H7 (cell line): ENCODE measurements around the gene PHLPP1. TPM values are rescaled to one million over a fixed set of nuclear protein-coding genes. Genes with fewer than 3 reads are reported as not detected.

Experiments used
- DNase-seq: peaks from one replicate; pipeline ENCODE4 v3.0.0; 2012
- H3K27me3 ChIP-seq: 2 replicates; pipeline ENCODE4 v1.6.0; 2011; ENCODE audit warnings: mild to moderate bottlenecking, low read length; ENCODE audit not compliant: control insufficient read depth, insufficient read depth
- H3K36me3 ChIP-seq: replicated peaks from 2 replicates; pipeline ENCODE4 v1.5.1; 2011; ENCODE audit warnings: low read length; ENCODE audit not compliant: control insufficient read depth, insufficient read depth
- H3K4me3 ChIP-seq: 2 replicates; pipeline ENCODE4 v1.5.1; 2011; ENCODE audit warnings: low read depth, mild to moderate bottlenecking, control low read depth, low read length, moderate library complexity; ENCODE audit not compliant: insufficient read depth
- total RNA-seq: library from RNA; depleted of rRNA; stranded (reverse); fragments of >200 nt; shearing (Covaris generic); gene quantifications from 2 replicates; pipeline ENCODE4 v1.2.3, GENCODE V29; 2014

PHLPP1 gene
- total RNA-seq, 1 experiment from 2014 or later: 23.0 TPM

DNA sequence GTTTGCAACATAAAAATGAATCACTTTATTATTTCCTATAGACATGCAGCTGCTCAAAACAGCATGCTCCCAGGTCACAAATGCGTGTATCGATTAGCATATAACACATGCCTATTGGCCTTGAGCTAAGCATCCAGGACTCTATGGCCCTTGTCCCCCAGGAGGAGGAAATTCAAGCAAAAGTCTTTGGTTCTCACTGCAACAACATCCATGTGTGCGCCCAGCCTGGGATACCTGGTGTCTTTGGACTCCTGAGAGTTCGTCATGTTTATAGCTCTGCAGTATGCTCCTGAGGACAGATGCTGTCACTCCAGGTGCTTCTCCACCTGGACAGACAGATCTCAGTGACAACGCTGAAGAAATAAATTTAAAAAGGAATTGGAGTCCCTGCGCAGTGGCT, 284.6 kb downstream of the PHLPP1 start:
- Histone ChIP-seq H3K36me3 (no peaks in the 10 kb centered on the region), H3K27me3 (no peaks in the 10 kb centered on the region), H3K4me3 (no peak overlapping the region)
- DNase-seq: no peak

GRCh38 chr18:63000839-63001238, 285.5 kb downstream of the PHLPP1 start:
- no peak overlapping the region for H3K4me3 ChIP-seq
- no peak for DNase-seq

GRCh38 chr18:63001861-63002260, 286.5 kb downstream of the PHLPP1 start:
- H3K4me3 ChIP-seq: no peak overlapping the region
- H3K36me3 ChIP-seq: no peaks in the 10 kb centered on the region
- H3K27me3 ChIP-seq: no peaks in the 10 kb centered on the region
- DNase-seq: no peak

More at GRCh38 chr18:63000839-63001238, 285.5 kb downstream of the PHLPP1 start:
- Histone ChIP-seq H3K27me3 (no peaks in the 10 kb centered on the region), H3K36me3 (no peaks in the 10 kb centered on the region)

DNA sequence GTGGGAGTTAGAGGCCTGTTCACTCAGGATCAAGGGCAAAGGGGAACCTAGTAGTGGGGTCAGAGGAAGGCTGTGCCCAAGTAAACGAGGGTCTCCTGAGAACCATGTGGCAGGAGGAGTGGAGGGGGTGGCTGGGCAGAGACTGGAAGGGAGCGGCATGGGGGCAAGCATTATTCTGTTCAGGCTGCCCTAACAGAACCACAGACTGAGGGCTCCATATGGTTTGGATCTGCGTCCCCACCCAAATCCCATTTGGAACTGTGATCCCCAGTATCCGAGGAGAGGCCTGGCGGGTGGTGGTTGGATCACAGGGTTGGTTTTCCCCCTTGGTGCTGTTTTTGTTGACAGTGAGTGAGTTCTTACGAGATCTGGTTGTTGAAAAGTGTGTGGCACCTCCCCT, 287.0 kb downstream of the PHLPP1 start:
- no peaks in the 10 kb centered on the region for H3K27me3 ChIP-seq
- DNase-seq: no peak
- H3K4me3 ChIP-seq: no peak overlapping the region
- H3K36me3 ChIP-seq: no peaks in the 10 kb centered on the region

DNA sequence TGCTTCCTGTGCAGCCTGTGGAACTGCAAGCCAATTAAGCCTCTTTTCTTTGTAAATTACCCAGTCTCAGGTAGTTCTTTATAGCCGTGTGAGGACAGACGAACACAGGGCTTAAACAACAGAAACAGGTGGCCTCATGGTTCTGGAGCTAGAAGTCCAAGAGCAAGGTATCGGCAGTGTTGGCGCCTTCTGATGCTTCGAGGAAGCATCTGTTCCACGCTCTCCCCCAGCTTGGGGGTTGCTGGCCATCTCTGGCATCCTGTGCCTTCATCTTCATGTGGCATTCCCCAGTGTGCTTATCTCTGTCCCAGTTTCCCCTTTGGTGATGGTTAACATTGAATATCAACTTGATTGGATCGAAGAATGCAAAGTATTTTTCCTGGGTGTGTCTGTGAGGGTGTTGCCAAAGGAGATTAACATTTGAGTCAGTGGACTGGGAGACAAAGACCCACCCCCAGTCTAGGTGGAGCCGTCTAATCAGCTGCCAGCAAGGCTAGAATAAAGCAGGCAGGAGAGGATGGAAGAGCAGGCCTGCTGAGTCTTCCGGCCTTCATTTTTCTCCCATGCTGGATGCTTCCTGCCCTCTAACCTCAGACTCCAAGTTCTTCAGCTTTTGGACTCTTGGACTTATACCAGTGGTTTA, 287.6 kb downstream of the PHLPP1 start:
- Histone ChIP-seq H3K4me3 (no peak overlapping the region), H3K27me3 (no peaks in the 10 kb centered on the region), H3K36me3 (no peaks in the 10 kb centered on the region)
- DNase-seq: no peak

DNA sequence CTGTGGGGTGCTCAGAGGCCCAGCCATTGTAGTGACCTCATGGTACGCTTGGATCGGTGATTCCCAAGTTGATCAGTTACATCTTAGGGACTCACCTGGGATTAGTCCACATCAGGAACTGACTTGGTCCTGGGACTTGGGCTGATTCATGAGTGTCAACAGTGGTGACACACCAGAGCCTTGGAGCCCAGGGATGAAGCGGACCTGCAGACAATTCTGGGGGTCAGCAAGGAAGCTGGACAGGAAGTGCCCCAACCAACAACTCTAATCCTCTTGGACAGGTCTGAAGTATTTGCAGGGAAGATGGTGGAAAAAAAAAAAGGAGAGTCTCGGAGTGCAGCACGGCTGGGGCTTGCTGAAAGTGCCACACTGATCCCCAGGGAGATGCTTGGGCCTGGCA, 288.6 kb downstream of the PHLPP1 start:
- H3K4me3 ChIP-seq: no peak overlapping the region
- H3K27me3 ChIP-seq: no peaks in the 10 kb centered on the region
- DNase-seq: no peak

DNA sequence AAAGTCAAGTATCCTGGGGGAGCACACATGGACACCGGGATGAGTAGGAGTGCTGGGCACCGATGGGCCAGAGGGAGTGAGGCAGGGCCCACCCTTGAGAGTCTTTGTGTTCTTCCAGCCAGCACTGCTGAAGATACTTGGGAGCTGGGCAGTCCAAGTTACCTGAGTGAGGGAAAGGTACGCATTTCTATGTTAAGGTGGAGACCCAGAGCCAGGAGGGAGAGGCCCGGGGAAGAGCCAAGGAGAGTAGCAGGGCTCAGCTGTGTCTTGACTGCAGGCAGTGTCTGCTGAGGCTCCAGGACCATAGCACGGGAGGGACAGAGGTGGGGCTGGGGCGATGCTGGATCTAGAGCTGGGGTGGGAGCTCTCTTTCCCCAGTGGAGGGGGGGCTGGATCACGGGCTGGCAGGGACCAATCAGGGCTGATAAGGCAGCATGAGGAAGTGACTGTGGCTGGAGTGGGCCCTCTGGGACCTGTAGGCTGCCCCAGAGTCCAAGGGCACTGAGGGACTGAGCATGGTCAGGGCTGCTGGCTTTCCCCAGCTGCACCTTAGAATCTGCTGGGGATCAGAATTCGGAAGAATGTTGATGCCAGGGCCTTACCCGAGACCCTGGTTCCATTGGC, 289.2 kb downstream of the PHLPP1 start:
- no peaks in the 10 kb centered on the region for H3K36me3 ChIP-seq
- no peaks in the 10 kb centered on the region for H3K27me3 ChIP-seq
- H3K4me3 ChIP-seq: no peak overlapping the region
- DNase-seq: no peak

More for the DNA sequence above, 288.6 kb downstream of the PHLPP1 start:
- no peaks in the 10 kb centered on the region for H3K36me3 ChIP-seq

DNA sequence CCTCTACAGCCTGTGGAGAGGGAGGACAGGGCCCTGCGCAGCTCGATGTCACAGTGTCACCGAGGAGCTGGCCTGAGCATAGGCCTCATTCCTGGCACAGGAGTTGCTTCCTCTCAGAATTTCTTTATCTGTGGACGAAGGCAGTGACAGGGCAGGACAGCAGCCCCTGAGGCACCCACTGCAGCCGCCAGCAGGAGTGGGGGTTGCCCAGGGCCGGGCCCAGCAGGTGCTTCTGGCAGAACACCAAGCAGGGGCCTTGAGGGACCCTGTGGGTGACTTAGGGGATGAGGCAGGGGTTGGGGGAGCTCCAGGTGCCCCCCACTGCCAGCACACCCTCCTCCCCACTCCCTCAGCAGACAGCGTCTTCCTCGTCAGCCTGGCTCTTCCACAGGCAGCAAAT, 290.0 kb downstream of the PHLPP1 start:
- Histone ChIP-seq H3K27me3 (no peaks in the 10 kb centered on the region), H3K36me3 (no peaks in the 10 kb centered on the region), H3K4me3 (no peak overlapping the region)
- DNase-seq: no peak

DNA sequence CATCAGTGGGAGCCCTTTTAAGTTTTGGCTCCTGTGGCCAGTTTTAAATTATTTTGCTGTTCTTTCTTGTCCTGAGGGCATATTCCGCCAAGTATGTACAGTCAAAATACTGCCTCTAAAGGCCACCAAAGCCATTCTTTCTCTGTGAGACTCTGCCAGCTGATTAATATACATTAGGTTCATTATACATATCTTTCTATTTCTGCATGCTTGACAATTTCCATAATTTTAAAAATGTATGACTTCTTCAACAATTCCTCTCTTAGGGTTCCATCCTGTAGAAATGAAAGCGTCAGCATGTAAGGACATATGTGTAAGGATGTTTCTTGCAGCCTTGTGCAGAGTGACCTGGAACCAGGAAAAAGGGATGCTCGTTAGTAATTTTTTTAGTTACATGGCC, 291.9 kb downstream of the PHLPP1 start:
- Histone ChIP-seq H3K27me3 (no peaks in the 10 kb centered on the region), H3K36me3 (no peaks in the 10 kb centered on the region), H3K4me3 (no peak overlapping the region)
- DNase-seq: no peak

DNA sequence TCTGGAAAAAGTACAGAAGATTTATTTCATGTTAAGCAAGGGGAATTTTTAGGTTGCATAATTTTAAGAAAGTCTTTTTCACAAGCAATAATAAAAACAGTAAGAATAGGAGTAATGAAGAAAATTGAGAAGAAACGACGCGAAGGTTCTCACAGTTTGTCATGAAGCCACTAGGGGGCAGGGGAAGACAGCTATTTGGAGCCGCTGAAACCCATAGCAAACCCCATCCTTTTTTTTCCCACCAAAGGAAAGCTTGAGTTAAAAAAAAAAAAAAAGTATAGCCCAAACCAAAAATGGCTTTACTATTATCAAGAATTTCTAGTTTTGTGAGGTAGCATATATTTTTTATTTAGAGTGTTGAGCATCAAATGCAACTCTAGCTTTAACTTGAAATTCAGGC, 300.9 kb downstream of the PHLPP1 start:
- DNase-seq: peak; percentile 71
- Histone ChIP-seq H3K27me3 (no peaks in the 10 kb centered on the region), H3K4me3 (no peak overlapping the region), H3K36me3 (no peaks in the 10 kb centered on the region)

GRCh38 chr18:63017076-63017475, 301.7 kb downstream of the PHLPP1 start:
- no peak for DNase-seq
- Histone ChIP-seq H3K4me3 (no peak overlapping the region), H3K27me3 (no peaks in the 10 kb centered on the region), H3K36me3 (no peaks in the 10 kb centered on the region)

DNA sequence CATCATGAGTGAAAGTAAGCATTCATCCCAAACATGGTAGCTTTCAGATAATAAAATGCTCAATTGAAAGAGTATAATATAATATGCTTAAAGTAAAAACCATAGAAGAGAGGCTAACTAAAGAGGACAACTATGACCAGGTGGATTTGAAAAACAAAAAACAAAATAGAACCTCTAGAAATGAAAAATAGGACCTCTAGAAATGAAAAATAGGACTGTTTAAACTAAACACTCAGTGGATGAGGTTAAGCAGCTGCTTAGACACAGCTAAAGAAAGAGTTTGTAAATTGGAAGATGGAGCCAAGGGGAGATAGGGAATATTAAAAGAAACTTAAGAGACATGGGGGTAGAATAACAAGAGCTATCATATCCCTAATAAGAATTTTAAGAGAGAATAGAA, 302.6 kb downstream of the PHLPP1 start:
- H3K27me3 ChIP-seq: no peaks in the 10 kb centered on the region
- H3K36me3 ChIP-seq: no peaks in the 10 kb centered on the region
- DNase-seq: no peak
- no peak overlapping the region for H3K4me3 ChIP-seq

DNA sequence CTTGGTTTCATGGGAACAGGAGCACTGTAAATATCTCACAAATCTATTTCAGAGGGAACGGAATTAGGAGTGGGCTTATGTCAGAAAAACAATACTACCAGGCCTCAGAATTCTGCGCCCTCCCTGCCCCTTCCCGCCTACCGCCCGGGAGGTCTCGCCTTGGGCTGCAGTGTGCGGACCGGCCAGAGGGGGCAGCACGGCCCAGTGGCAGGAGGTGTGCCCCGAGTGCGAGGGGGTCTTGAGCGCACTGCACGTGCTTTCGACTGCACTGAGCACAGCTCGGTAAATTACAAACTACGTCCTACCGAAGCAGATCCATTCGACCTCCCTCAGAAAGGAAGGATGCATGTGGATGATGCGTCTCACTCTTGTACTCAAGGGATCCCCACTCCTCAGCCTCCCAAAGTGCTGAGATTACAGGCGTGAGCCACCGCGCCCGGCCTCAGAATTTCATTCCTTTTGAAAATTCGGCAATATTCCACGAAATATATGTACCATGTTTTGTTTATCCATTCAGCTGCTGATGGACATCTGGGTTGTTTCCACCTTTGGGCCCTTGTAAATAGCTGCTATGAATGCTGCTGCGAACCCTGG, 307.2 kb downstream of the PHLPP1 start:
- no peak overlapping the region for H3K4me3 ChIP-seq
- peaks cover 2% of the 10 kb centered on the region; the same call in 1 of the 2 replicates for H3K27me3 ChIP-seq
- H3K36me3 ChIP-seq: no peaks in the 10 kb centered on the region
- peak; percentile 92 for DNase-seq

GRCh38 chr18:63025251-63026090, 310.1 kb downstream of the PHLPP1 start:
- peaks cover 2% of the 10 kb centered on the region; the same call in 1 of the 2 replicates for H3K27me3 ChIP-seq
- DNase-seq: peak; percentile 75

More at GRCh38 chr18:63025251-63026090, 310.1 kb downstream of the PHLPP1 start:
- no peaks in the 10 kb centered on the region for H3K36me3 ChIP-seq
- H3K4me3 ChIP-seq: no peak overlapping the region
